Thymus (tissue), 11 donors: ENCODE measurements around the gene CCDC50. TPM values are rescaled to one million over a fixed set of nuclear protein-coding genes. Genes with fewer than 3 reads are reported as not detected.
A peak's percentile ranks its signal among the peaks of the same experiment; 100 is the strongest.

Experiments
- DNase-seq, 9 donors: peaks; one replicate each; pipeline ENCODE4 v3.0.0-alpha.2; 2013; ENCODE audit warnings: low spot score in 9 of 9, low read depth in 6 of 9, missing footprints in 1 of 9
- H3K27ac ChIP-seq, 2 donors: one replicate each; pipeline ENCODE4 v1.5.1; 2013; ENCODE audit warnings: control low read depth in 1 of 2, low read depth in 1 of 2, low read length in 1 of 2, mild to moderate bottlenecking in 1 of 2, moderate library complexity in 1 of 2
- H3K27me3 ChIP-seq, 2 donors: one replicate each; pipeline ENCODE4 v1.5.1; 2013; ENCODE audit warnings: low read length in 1 of 2; ENCODE audit not compliant: control insufficient read depth in 2 of 2, insufficient read depth in 1 of 2
- H3K36me3 ChIP-seq, 2 donors: one replicate each; pipeline ENCODE4 v1.5.1; 2013; ENCODE audit warnings: low read length in 1 of 2, mild to moderate bottlenecking in 1 of 2, moderate library complexity in 1 of 2; ENCODE audit not compliant: control insufficient read depth in 2 of 2, insufficient read depth in 2 of 2
- H3K4me1 ChIP-seq, 2 donors: one replicate each; pipeline ENCODE4 v1.5.1; 2013; ENCODE audit warnings: low read length in 2 of 2; ENCODE audit not compliant: control insufficient read depth in 2 of 2, insufficient read depth in 2 of 2
- H3K4me3 ChIP-seq, 2 donors: one replicate each; pipeline ENCODE4 v1.5.1; 2013; ENCODE audit warnings: low read length in 2 of 2, control low read depth in 1 of 2, mild to moderate bottlenecking in 1 of 2
- H3K9me3 ChIP-seq, 2 donors: one replicate each; pipeline ENCODE4 v1.5.1; 2013; ENCODE audit warnings: low read length in 1 of 2, mild to moderate bottlenecking in 1 of 2; ENCODE audit not compliant: control insufficient read depth in 2 of 2, insufficient read depth in 1 of 2
- WGBS: extraction: QIAGEN DNeasy Blood & Tissue Kit; methylation state at CpG from one replicate; pipeline ENCODE4 v1.1.7; 2013; 5-methylcytosine and 5-hydroxymethylcytosine counted together
- polyA plus RNA-seq: library from polyadenylated mRNA; stranded (reverse); fragments of 200-250 nt; gene quantifications from one replicate; pipeline ENCODE4 v1.2.3, GENCODE V29; 2013
- total RNA-seq: library from RNA; stranded (reverse); fragments of 120-200 nt; gene quantifications from one replicate; pipeline ENCODE4 v1.2.4, GENCODE V29; 2013
- donor health status: healthy.

Gene CCDC50
- total and polyA plus RNA-seq, 2 donors, result 22.0 to 30.9 TPM

DNA sequence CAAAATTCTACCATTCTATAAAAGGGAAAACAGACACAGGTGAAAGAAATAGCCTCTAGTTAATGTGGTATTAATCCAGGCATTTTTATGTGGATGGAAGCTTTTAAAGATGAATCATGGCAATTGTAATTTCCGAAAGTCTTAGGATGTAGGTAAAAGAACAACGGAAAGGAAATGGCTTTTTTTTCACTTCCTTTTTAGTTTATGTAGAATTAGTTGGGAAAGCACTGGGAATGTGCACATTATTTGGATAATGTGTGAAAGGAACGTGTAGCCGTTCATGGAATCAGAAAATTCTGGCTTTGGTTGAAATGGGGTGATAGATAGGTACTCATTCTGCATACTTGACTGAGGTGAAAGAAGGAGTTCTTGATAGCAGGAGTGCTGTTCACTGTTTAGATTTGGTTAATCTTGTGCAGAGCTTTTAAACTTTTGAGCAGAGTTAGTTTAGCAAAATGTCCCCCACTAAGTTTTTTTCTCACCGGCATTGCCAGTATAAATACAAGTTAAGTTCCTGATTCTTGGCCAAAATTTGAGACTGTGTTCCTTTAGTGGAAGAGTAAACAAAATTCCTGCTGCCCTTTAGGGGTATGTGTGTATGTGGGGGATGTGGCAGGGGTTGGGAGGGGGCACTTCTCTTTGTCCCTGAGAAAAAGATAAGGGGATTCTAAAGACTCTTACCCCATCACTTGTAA, 21.3 kb downstream of the CCDC50 start:
- no peaks in the 10 kb centered on the region for H3K9me3 ChIP-seq
- no peaks in the 10 kb centered on the region for H3K27me3 ChIP-seq
- H3K27ac ChIP-seq, result no peak overlapping the region
- H3K4me1 ChIP-seq, result no peaks in the 10 kb centered on the region
- no peak overlapping the region for H3K4me3 ChIP-seq
- no peak for DNase-seq
- 95% methylated on average over 5 of the region's 5 CpGs for WGBS
- H3K36me3 ChIP-seq, result no peaks in the 10 kb centered on the region

- WGBS, result 96% methylated on average over 1 of the region's 1 CpG
- Histone ChIP-seq H3K9me3 (no peaks in the 10 kb centered on the region), H3K27ac (no peak overlapping the region), H3K4me3 (no peak overlapping the region), H3K27me3 (no peaks in the 10 kb centered on the region), H3K36me3 (no peaks in the 10 kb centered on the region), H3K4me1 (no peaks in the 10 kb centered on the region)
- no peak for DNase-seq
Measured at GRCh38 chr3:191352014-191352413, 22.8 kb downstream of the CCDC50 start.

GRCh38 chr3:191353022-191353777, 24.0 kb downstream of the CCDC50 start:
- no peak overlapping the region for H3K4me3 ChIP-seq
- 94% methylated on average over 7 of the region's 7 CpGs for WGBS

GRCh38 chr3:191355406-191355805, 26.2 kb downstream of the CCDC50 start:
- 96% methylated on average over 4 of the region's 4 CpGs for WGBS
- H3K27me3 ChIP-seq, result no peaks in the 10 kb centered on the region

More at GRCh38 chr3:191353022-191353777, 24.0 kb downstream of the CCDC50 start:
- H3K9me3 ChIP-seq, result no peaks in the 10 kb centered on the region
- H3K4me1 ChIP-seq, result no peaks in the 10 kb centered on the region
- no peak for DNase-seq
- no peaks in the 10 kb centered on the region for H3K27me3 ChIP-seq
- H3K27ac ChIP-seq, result no peak overlapping the region
- peaks cover 0 to 3% of the 10 kb centered on the region in 2 donors for H3K36me3 ChIP-seq

GRCh38 chr3:191356631-191357439, 27.6 kb downstream of the CCDC50 start:
- DNase-seq, result no peak
- no peaks in the 10 kb centered on the region for H3K9me3 ChIP-seq
- H3K36me3 ChIP-seq, result peaks cover 0 to 9% of the 10 kb centered on the region in 2 donors
- H3K27ac ChIP-seq, result no peak overlapping the region
- no peaks in the 10 kb centered on the region for H3K27me3 ChIP-seq
- H3K4me3 ChIP-seq, result no peak overlapping the region
- 94% methylated on average over 5 of the region's 5 CpGs for WGBS
- H3K4me1 ChIP-seq, result no peaks in the 10 kb centered on the region

More at GRCh38 chr3:191355406-191355805, 26.2 kb downstream of the CCDC50 start:
- DNase-seq, result no peak
- H3K27ac ChIP-seq, result no peak overlapping the region
- H3K36me3 ChIP-seq, result peaks cover 0 to 6% of the 10 kb centered on the region in 2 donors
- no peaks in the 10 kb centered on the region for H3K4me1 ChIP-seq
- no peaks in the 10 kb centered on the region for H3K9me3 ChIP-seq
- no peak overlapping the region for H3K4me3 ChIP-seq

DNA sequence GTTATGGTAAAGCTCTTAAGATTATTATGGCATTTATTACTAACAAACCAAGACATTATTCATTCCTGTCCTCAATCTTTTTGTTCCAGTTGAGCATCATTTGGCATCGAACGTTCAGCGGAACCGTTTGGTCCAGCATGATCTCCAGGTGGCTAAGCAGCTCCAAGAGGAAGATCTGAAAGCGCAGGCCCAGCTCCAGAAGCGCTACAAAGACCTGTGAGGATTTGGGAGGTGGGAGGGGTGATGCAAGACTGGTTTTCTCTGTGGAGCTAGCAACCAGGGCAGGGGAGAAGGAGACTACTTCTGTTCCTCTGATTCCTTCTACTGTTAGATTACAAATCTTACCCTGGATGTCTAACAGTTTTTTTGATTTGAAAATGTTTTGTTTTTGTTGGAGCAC, 28.7 kb downstream of the CCDC50 start:
- no peaks in the 10 kb centered on the region for H3K27me3 ChIP-seq
- H3K36me3 ChIP-seq, result peaks cover 0 to 12% of the 10 kb centered on the region in 2 donors
- no peaks in the 10 kb centered on the region for H3K4me1 ChIP-seq
- DNase-seq, result no peak
- no peak overlapping the region for H3K4me3 ChIP-seq
- no peaks in the 10 kb centered on the region for H3K9me3 ChIP-seq
- 98% methylated on average over 6 of the region's 6 CpGs for WGBS
- H3K27ac ChIP-seq, result no peak overlapping the region

- DNase-seq, result no peak
- Histone ChIP-seq H3K27ac (peak overlapping the region in 1 of 2 donors; percentile 18), H3K9me3 (no peaks in the 10 kb centered on the region), H3K36me3 (peaks cover 0 to 16% of the 10 kb centered on the region in 2 donors), H3K4me1 (no peaks in the 10 kb centered on the region), H3K27me3 (no peaks in the 10 kb centered on the region), H3K4me3 (no peak overlapping the region)
- WGBS, result 86% methylated on average over 2 of the region's 2 CpGs
Measured at GRCh38 chr3:191358929-191359328, 29.7 kb downstream of the CCDC50 start.

- Histone ChIP-seq H3K4me1 (no peaks in the 10 kb centered on the region), H3K9me3 (no peaks in the 10 kb centered on the region), H3K27me3 (no peaks in the 10 kb centered on the region), H3K4me3 (no peak overlapping the region), H3K27ac (no peak overlapping the region), H3K36me3 (peaks cover 0 to 16% of the 10 kb centered on the region in 2 donors)
- WGBS, result 95% methylated on average over 3 of the region's 3 CpGs
- DNase-seq, result no peak
Measured at GRCh38 chr3:191360620-191361019, 31.4 kb downstream of the CCDC50 start.

DNA sequence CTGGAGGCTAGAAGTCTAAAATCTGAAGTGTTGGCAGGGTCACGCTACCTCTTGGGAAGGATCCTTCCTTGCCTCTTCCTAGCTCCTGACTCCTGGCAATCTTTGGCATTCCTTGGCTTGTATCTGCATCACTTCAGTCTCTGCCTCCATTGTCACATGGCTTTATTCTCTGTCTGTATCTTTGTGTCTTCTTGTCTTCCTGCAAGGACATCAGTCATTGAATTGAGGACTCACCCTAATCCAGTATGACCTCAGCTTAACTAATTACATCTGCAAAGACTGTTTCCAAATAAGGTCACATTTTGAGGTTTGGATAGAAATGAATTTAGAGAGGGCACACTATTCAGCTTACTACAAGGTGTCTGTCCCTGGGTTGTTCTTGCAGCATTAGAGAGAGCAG, 32.3 kb downstream of the CCDC50 start:
- H3K27ac ChIP-seq, result no peak overlapping the region
- H3K4me1 ChIP-seq, result no peaks in the 10 kb centered on the region
- DNase-seq, result no peak
- H3K36me3 ChIP-seq, result peaks cover 0 to 16% of the 10 kb centered on the region in 2 donors
- 100% methylated on average over 1 of the region's 1 CpG for WGBS
- no peaks in the 10 kb centered on the region for H3K27me3 ChIP-seq
- H3K4me3 ChIP-seq, result no peak overlapping the region
- H3K9me3 ChIP-seq, result no peaks in the 10 kb centered on the region
